Astrocyte of the spinal cord (primary cell): ENCODE measurements around the gene DOCK8.

ENCODE experiments used
- DNase-seq: peaks from one replicate; pipeline ENCODE4 v3.0.0; 2011; ENCODE audit warnings: low read depth, low spot score
- H3K4me3 ChIP-seq: 2 replicates; pipeline ENCODE4 v1.5.1; 2011; ENCODE audit warnings: low read depth, mild to moderate bottlenecking, low read length, moderate library complexity
- in situ Hi-C: cut with HindIII; loops from 2 replicates; pipeline ENCODE4 v1.10.0; 2017; ENCODE audit warnings: low sequenced_read_pairs
- TF ChIP-seq, protein P1 (sequence below): IDR thresholded peaks from 2 replicates; pipeline ENCODE4 v1.5.1; 2012; ENCODE audit warnings: low read depth, mild to moderate bottlenecking, low read length, inconsistent platforms

DOCK8 gene

GRCh38 chr9:458590-458989 is 243.9 kb downstream of the DOCK8 start:
- TF ChIP-seq, protein P1, sequence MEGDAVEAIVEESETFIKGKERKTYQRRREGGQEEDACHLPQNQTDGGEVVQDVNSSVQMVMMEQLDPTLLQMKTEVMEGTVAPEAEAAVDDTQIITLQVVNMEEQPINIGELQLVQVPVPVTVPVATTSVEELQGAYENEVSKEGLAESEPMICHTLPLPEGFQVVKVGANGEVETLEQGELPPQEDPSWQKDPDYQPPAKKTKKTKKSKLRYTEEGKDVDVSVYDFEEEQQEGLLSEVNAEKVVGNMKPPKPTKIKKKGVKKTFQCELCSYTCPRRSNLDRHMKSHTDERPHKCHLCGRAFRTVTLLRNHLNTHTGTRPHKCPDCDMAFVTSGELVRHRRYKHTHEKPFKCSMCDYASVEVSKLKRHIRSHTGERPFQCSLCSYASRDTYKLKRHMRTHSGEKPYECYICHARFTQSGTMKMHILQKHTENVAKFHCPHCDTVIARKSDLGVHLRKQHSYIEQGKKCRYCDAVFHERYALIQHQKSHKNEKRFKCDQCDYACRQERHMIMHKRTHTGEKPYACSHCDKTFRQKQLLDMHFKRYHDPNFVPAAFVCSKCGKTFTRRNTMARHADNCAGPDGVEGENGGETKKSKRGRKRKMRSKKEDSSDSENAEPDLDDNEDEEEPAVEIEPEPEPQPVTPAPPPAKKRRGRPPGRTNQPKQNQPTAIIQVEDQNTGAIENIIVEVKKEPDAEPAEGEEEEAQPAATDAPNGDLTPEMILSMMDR = no peak
- in situ Hi-C loops = no loop called here
- H3K4me3 ChIP-seq = no peak overlapping the region
- DNase-seq = no peak

DNA sequence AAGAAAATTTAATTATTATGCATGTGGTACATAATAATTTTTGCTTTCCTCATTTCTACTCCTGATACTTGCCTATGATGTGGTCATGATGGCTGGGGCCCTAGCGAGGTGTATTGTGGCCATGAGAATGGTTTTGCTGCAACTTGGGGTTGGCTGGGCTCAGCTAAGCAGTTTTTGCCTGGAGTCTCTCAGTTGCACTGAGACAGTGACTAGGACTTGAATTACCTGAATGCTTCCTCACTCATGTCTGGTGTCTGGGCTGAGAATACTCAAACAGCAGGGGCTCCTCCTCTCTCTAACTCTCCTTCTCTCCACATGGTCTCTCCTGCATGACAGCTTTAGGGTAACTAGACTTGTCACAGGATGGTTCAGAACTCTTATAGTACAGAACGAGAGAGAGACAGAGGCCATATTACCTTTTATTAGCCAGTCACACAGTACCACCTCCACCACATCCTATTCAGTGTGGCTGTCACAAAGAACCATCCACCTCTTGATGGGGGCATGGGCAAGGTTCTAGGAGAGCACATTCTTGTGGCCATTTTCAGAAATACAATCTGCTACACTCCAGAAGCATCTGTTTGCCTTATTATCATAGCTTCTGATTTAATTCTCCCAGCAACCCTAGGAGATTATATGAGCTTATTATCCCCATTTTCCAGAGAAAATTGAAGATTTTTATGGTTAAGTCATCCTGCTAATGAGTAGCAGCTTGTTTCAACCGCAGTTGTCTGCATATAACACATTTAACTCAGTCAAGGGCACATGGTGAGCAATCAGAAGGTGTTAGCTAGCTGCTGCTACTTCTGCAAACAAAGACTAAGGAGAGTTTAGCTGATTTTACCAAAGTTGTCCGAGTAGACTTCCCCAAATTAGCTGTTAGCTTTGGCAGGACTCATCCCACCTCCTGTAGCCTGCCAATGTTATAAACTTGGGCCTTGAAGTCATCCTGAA is 245.1 kb downstream of the DOCK8 start:
- TF ChIP-seq, protein P1 = no peak
- H3K4me3 ChIP-seq = no peak overlapping the region
- in situ Hi-C loops = no loop called here
- DNase-seq = no peak

DNA sequence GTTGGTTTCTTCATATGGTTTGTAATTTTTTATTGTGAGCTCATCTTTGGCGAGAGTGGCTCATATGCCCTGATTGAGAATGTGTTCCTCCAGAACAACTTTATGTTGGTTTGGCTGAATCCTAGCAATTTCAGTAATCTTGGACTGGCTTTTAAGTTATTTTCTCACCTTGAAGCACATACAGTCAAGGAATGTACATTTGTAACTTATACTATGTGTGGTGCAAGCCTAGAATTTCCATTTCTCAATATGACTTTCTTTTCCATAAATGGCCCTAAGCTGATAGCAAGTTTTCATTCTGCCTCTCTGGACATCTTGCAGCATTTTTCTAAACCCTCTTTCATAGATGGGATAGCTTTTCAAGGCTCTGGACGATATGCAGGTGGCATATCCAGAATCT is 247.5 kb downstream of the DOCK8 start:
- H3K4me3 ChIP-seq = no peak overlapping the region
- in situ Hi-C loops = no loop called here
- TF ChIP-seq, protein P1 = no peak
- no peak for DNase-seq

DNA sequence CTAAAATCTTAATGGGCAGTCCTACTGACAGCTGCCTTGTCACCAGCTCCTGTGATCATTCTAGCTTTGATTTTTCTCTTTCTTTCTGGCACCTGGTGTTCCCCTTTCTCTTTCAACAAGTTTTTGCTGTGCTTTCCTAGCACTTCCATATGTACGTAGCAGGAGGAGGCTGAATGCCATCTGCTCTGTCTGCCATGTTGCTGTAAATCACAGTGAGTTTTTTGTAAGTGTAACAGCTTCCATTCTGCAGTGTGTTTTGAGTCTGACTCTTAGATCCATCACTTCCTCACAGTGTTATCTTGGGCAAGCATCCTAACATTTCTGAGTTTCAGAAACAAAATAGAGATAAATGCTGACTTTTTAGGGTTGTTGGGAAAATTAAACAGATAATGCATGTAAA is 247.9 kb downstream of the DOCK8 start:
- no peak overlapping the region for H3K4me3 ChIP-seq
- TF ChIP-seq, protein P1 = no peak

DNA sequence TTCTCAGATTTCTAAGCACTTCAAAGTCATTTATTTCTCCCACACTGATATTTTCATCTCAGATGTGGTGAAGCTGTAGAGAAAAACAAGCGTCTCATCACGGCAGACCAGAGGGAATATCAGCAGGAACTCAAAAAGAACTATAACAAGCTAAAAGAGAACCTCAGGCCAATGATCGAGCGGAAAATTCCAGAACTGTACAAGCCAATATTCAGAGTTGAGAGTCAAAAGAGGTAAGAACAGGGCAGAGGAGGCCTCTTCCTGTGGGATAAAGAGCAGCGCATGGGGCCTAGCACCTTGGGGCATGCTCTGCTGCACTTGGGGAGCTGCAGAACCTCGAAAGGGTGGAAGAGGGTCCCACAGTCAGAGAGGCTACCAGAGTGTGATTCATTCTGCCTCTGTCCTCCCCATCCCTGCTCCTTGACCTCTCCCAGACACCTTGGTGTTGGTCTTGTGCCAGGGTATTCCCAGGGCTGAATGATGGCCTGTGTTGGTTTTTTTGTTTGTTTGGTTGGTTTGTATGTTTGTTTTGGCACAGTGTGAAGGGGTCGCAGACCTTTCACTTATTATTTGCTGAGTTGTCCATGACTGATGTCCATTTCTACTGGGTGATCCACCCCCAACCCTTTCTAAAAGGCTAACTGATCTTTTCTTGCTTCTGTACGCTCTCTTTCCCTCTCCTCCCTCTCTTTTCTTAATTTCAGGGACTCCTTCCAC is 248.9 kb downstream of the DOCK8 start:
- in situ Hi-C loops = no loop called here
- no peak overlapping the region for H3K4me3 ChIP-seq
- DNase-seq = no peak
- TF ChIP-seq, protein P1 = no peak

More for the DNA sequence above, 247.9 kb downstream of the DOCK8 start:
- in situ Hi-C loops = no loop called here
- no peak for DNase-seq

DNA sequence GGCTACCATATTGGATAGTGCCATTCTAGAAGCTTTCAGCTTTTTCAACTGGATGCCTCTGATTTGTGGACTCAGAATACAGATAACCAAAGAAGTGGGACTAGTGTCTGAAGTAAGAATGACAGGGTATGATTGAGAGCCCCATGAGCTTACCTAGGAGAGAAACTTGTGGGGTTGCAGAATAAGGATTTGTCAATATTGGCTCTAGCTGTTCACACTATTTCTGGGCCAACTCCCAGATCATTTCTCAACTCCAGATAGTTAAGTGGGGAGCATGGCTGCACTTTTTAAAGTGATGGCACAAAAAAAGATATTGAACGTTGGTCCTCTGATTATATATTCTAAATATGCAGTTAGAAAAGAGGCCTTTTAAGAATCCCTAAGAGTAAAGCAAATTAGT is 252.1 kb downstream of the DOCK8 start:
- DNase-seq = no peak
- H3K4me3 ChIP-seq = no peak overlapping the region
- TF ChIP-seq, protein P1 = no peak
- in situ Hi-C loops = no loop called here
